Lower lobe of right lung (tissue), 2 donors: ENCODE data around the gene TBX3. TPM values are rescaled to one million over a fixed set of nuclear protein-coding genes. Genes with fewer than 3 reads are reported as not detected.

Source experiments
- ATAC-seq, 2 donors: fragments of 200-7000 bp; cut with Tn5 transposase; one replicate each; pipeline ENCODE4 v1.9.1; 2020 to 2022; ENCODE audit warnings: mild to moderate bottlenecking in 2 of 2, moderate library complexity in 2 of 2
- DNase-seq: peaks from one replicate; pipeline ENCODE4 v3.0.0-alpha.2; 2020
- H3K27ac ChIP-seq: fragments of 200-600 bp; one replicate; pipeline ENCODE4 v1.8.0; 2022
- H3K27me3 ChIP-seq: fragments of 200-600 bp; one replicate; pipeline ENCODE4 v1.8.0; 2022; ENCODE audit warnings: low read depth
- H3K36me3 ChIP-seq: fragments of 200-600 bp; one replicate; pipeline ENCODE4 v1.8.0; 2022; ENCODE audit warnings: mild to moderate bottlenecking
- H3K4me1 ChIP-seq: fragments of 200-600 bp; one replicate; pipeline ENCODE4 v1.8.0; 2022
- H3K4me3 ChIP-seq: fragments of 200-600 bp; one replicate; pipeline ENCODE4 v1.8.0; 2022; ENCODE audit warnings: mild to moderate bottlenecking
- H3K9me3 ChIP-seq: fragments of 200-600 bp; one replicate; pipeline ENCODE4 v1.8.0; 2022
- intact Hi-C: fragments of 100-400 bp; cut with DNase I; formaldehyde crosslinking; loops from one replicate; pipeline ENCODE4 v1.11.0; 2022
- total RNA-seq: library from RNA; stranded (reverse); fragmentation: NEBNext Ultra II Directional; extraction: Animal tissue kit (Norgen Biotek cat#: 25700); gene quantifications from one replicate; pipeline ENCODE4 v1.2.1, GENCODE V29; 2021
- TF ChIP-seq, protein P1 (sequence below): fragments of 200-600 bp; IDR thresholded peaks from one replicate; pipeline ENCODE4 v1.8.0; 2022; ENCODE audit warnings: antibody characterized with exemption, mild to moderate bottlenecking
- donor health status: DM: no; HTN: yes; CAD: no; lungs with severe emphysema.

The TBX3 gene
- total RNA-seq, 1 donor from 2014 or later: 50.9 TPM

DNA sequence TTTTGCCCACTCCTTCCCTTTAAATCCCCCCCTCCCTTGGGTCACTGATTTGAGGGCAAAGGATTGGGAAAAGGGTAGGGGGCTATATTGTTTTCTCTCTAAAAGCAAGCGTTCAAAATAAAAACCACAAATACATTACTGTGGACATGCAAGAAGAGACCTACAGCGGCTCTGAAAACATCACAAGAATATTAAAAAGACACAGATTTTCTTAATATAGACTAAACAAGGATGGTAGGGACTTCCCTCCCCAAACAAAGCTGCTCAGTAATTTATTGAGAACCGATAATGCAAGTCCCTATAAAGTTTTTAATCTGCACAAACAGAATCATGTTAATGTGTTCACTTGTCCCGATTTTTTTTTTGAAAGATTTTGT is 12.9 kb downstream of the TBX3 start:
- ATAC-seq: no peak
- H3K27me3 ChIP-seq: peaks cover 74% of the 10 kb centered on the region

DNA sequence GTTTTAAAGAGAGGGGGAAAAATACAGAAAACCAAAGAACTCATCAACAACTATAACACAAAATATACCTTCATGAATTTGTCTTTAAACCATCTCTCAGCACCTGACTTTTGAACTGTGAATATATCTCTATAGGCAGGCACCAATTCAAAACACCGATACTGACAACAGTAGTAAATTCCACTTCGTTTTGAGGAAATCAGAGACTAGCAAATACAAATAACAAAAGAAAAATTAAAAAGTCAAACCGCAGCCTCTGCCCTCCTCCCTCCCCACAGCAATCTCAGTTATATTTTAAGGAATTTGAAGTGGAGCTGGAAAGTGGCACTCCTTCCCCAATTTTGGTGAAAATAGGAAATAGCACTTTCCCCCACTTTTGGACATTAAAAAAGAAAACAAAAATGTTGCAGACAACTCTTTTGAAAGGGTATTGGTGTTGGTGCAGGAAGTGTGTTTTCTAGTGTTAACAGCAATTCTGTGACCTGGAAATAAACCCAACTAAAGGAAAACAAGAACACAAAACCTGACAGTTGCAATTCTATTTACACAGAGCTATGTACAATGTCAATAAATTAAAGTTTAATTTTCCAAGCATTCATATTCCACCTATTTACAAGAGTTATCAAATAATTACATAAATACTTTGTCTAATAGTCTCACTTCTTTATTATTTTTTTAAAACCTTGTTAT is 13.5 kb downstream of the TBX3 start:
- H3K27me3 ChIP-seq: peaks cover 80% of the 10 kb centered on the region

More for the DNA sequence above, 12.9 kb downstream of the TBX3 start:
- DNase-seq: no peak
- H3K36me3 ChIP-seq: peaks cover 16% of the 10 kb centered on the region
- TF ChIP-seq, protein P1, sequence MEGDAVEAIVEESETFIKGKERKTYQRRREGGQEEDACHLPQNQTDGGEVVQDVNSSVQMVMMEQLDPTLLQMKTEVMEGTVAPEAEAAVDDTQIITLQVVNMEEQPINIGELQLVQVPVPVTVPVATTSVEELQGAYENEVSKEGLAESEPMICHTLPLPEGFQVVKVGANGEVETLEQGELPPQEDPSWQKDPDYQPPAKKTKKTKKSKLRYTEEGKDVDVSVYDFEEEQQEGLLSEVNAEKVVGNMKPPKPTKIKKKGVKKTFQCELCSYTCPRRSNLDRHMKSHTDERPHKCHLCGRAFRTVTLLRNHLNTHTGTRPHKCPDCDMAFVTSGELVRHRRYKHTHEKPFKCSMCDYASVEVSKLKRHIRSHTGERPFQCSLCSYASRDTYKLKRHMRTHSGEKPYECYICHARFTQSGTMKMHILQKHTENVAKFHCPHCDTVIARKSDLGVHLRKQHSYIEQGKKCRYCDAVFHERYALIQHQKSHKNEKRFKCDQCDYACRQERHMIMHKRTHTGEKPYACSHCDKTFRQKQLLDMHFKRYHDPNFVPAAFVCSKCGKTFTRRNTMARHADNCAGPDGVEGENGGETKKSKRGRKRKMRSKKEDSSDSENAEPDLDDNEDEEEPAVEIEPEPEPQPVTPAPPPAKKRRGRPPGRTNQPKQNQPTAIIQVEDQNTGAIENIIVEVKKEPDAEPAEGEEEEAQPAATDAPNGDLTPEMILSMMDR: no peak
- peak overlapping the region; percentile 50 for H3K4me3 ChIP-seq
- H3K27ac ChIP-seq: peak overlapping the region; percentile 84
- intact Hi-C loops: loop anchor here (10.0 kb wide), 1 partner anchor 1084 kb away; no protein-coding TSS in a partner anchor
- peaks cover 8% of the 10 kb centered on the region for H3K4me1 ChIP-seq
- no peaks in the 10 kb centered on the region for H3K9me3 ChIP-seq

DNA sequence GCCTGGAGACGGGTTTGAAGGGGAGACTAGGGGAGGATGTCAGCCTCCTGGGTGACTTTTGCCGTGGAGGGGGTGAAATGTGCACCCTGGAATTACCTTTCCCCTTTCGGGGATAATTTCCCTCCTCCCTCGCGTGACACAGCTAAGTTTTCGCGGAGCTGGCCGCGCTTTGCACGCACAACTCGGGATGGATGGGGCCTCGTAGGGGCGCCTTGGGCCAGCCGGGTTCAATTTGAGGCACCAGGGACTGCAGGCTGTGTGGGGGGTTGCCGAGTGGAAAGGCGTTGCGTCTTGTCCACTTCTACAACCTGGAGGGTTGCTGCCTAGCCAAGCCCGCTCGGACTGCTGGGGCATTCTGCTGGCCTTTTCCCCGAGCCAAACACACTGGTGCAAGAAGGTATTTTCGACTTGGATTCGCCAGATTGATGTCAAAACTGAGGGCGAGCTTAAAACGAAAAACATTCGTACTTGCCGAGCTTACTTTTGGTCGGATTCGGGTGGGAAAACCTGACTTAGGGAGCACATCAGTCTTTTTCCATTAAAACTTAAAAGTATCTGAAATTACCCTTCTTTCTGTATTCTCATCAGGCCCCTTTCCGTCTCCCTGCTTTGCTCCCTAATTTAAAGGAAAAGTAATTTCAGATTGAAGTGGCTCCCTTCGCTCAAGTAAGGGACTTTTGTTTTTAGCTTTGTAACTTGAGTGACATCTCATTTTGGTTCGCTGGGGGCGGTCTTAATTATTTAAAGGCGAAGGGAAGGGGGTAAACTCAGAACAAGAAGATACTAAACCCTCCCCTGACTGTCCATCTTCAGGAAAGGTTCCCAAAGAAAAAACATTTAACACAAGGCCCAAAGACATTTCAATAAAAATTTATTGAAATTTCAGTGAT is 14.3 kb downstream of the TBX3 start:
- Histone ChIP-seq H3K27me3 (peaks cover 80% of the 10 kb centered on the region), H3K4me3 (peak overlapping the region; percentile 50)
- DNase-seq: no peak

More for the DNA sequence above, 13.5 kb downstream of the TBX3 start:
- peak overlapping the region; percentile 50 for H3K4me3 ChIP-seq
- DNase-seq (no peak), ATAC-seq (no peak)
- H3K27ac ChIP-seq: peak overlapping the region; percentile 84
- intact Hi-C loops: loop anchor here (10.0 kb wide), 1 partner anchor 1084 kb away; no protein-coding TSS in a partner anchor
- TF ChIP-seq, protein P1: no peak
- peaks cover 16% of the 10 kb centered on the region for H3K36me3 ChIP-seq
- H3K9me3 ChIP-seq: no peaks in the 10 kb centered on the region
- peaks cover 8% of the 10 kb centered on the region for H3K4me1 ChIP-seq

DNA sequence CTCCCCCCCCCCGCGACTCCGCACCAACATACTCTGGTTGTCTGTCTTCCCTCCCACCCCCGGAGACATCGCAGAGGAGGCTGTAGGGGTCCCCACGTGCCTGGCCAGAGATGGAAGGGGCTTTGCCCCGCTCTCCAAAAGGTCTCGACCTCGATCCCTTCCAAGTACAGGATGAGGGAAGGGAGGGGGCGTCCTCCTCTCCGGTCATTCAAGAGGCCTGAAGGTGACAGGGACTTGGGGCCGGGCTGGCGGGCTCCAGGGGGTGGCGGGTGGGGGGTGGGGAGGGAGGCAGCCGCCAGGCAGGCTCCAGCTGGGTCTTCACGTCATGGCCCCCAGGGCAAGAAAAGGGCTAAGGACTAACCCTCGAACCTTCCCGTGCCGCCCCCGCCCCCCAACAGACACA is 15.1 kb downstream of the TBX3 start:
- TF ChIP-seq, protein P1: no peak
- no peak for DNase-seq
- peak overlapping the region; percentile 50 for H3K4me3 ChIP-seq
- H3K9me3 ChIP-seq: no peaks in the 10 kb centered on the region
- peak overlapping the region; percentile 84 for H3K27ac ChIP-seq
- ATAC-seq: no peak
- H3K27me3 ChIP-seq: peaks cover 76% of the 10 kb centered on the region
- intact Hi-C loops: no loop called here
- H3K36me3 ChIP-seq: peaks cover 3% of the 10 kb centered on the region
- peaks cover 8% of the 10 kb centered on the region for H3K4me1 ChIP-seq

More for the DNA sequence above, 14.3 kb downstream of the TBX3 start:
- intact Hi-C loops: loop anchor here (10.0 kb wide), 1 partner anchor 1085 kb away; no protein-coding TSS in a partner anchor
- H3K36me3 ChIP-seq: peaks cover 11% of the 10 kb centered on the region
- peak overlapping the region; percentile 84 for H3K27ac ChIP-seq
- peaks cover 8% of the 10 kb centered on the region for H3K4me1 ChIP-seq
- ATAC-seq: peak in 1 of 2 donors; percentile 15
- TF ChIP-seq, protein P1: no peak
- no peaks in the 10 kb centered on the region for H3K9me3 ChIP-seq

DNA sequence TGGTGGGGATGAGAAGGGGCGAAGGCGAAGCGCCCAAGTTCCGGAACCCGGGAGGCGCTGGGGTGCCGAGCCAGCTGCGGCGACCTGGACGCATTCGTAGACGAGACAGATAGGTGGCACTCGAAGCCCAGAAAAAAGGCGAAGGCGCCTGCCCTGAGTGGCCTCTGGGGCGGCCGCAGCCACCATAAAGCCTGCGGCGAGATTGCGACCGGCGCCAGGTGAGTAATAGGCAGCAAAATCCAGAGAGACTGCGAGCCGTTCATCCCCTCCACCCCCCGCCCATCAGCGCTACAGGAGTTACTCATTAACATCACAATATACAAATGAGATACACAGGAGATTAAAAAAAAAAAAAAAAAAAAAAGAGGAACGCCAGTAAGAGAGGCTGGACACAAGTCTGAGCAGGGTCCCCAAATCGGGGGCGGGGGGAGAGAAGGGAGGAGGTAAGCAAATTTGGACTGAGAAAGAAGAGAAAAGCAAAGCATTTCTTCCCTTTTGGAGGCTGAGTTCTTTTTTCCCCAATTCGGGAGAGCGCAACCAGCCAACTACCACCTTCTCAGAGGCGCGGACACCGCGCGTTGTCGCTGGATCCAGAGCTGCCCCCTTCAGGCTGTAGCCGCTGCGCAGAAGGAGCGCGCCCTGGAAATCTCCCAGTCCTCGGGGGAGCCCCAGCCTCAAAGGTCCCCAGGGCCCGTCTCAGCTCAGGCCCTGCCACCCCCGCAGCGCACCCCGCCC is 15.7 kb downstream of the TBX3 start:
- intact Hi-C loops: no loop called here
- ATAC-seq: peak; percentile 77 to 86
- Histone ChIP-seq H3K4me3 (peak overlapping the region; percentile 50), H3K36me3 (no peaks in the 10 kb centered on the region), H3K4me1 (peaks cover 8% of the 10 kb centered on the region), H3K27me3 (peaks cover 79% of the 10 kb centered on the region), H3K9me3 (no peaks in the 10 kb centered on the region), H3K27ac (peak overlapping the region; percentile 84)
- TF ChIP-seq, protein P1: peak; percentile 47
- peak; percentile 73 for DNase-seq
